ENCODE measurements around the gene SRBD1. TPM values are rescaled to one million over a fixed set of nuclear protein-coding genes. Genes with fewer than 3 reads are reported as not detected.

The SRBD1 gene
- total and polyA plus RNA-seq, 2 experiments from 2014 or later: 27.4 to 46.3 TPM

GRCh38 chr2:45340318-45340717, 270.7 kb downstream of the SRBD1 start:
- Histone ChIP-seq H3K27me3 (ENCODE audit: insufficient read depth) (no peaks in the 10 kb centered on the region), H3K4me3 (no peak overlapping the region), H3K79me2 (replicated peaks; ENCODE audit: insufficient read depth) (no peaks in the 10 kb centered on the region), H4K20me1 (replicated peaks; ENCODE audit: insufficient read depth) (no peaks in the 10 kb centered on the region), H3K9me2 (ENCODE audit: insufficient read depth) (peaks cover 25% of the 10 kb centered on the region), H3K27ac (ENCODE audit: low read depth) (no peak overlapping the region), H2AFZ (no peak overlapping the region), H3K4me1 (ENCODE audit: insufficient read depth) (no peaks in the 10 kb centered on the region), H3F3A (replicated peaks; ENCODE audit: low read depth) (no peaks in the 10 kb centered on the region), H3K36me3 (ENCODE audit: insufficient read depth) (no peaks in the 10 kb centered on the region; the same call in 1 of the 2 replicates), H3K4me2 (no peak overlapping the region)
- H3K9me3 Mint-ChIP-seq: no peaks in the 10 kb centered on the region
- no peaks in the 10 kb centered on the region; the same call in 2 of the 3 replicates for H3K36me3 Mint-ChIP-seq (ENCODE audit: low read depth)
- H3K27me3 Mint-ChIP-seq (ENCODE audit: insufficient read depth, low read depth, poor library complexity): peaks cover 2% of the 10 kb centered on the region
- no peak overlapping the region for H3K4me3 Mint-ChIP-seq
- H3K4me1 Mint-ChIP-seq: peaks cover 5% of the 10 kb centered on the region
- TF ChIP-seq ZNF331 (CRISPR knock-in tag; IDR thresholded peaks at IDR 0.05; ENCODE audit: low read depth): no peak
- TF ChIP-seq CTCF (conservative IDR thresholded peaks at IDR 0.05; ENCODE audit: low read depth in 2 of 2): no peak
- ATAC-seq (no peak), DNase-seq (ENCODE audit: low spot score) (no peak)
- H3K27ac Mint-ChIP-seq: no peak overlapping the region

- Histone ChIP-seq H4K20me1 (replicated peaks; ENCODE audit: insufficient read depth) (no peaks in the 10 kb centered on the region), H2AFZ (no peak overlapping the region), H3K4me3 (no peak overlapping the region), H3K79me2 (replicated peaks; ENCODE audit: insufficient read depth) (no peaks in the 10 kb centered on the region), H3K27ac (ENCODE audit: low read depth) (no peak overlapping the region), H3K36me3 (ENCODE audit: insufficient read depth) (no peaks in the 10 kb centered on the region; the same call in 1 of the 2 replicates), H3K4me1 (ENCODE audit: insufficient read depth) (no peaks in the 10 kb centered on the region), H3K4me2 (no peak overlapping the region), H3F3A (replicated peaks; ENCODE audit: low read depth) (no peaks in the 10 kb centered on the region), H3K27me3 (ENCODE audit: insufficient read depth) (no peaks in the 10 kb centered on the region), H3K9me2 (ENCODE audit: insufficient read depth) (peaks cover 25% of the 10 kb centered on the region)
- no peaks in the 10 kb centered on the region for H3K27me3 Mint-ChIP-seq (ENCODE audit: insufficient read depth, low read depth, poor library complexity)
- peaks cover 4% of the 10 kb centered on the region for H3K4me1 Mint-ChIP-seq
- DNase-seq (ENCODE audit: low spot score) (no peak), ATAC-seq (no peak)
- no peak overlapping the region for H3K27ac Mint-ChIP-seq
- no peaks in the 10 kb centered on the region; the same call in 2 of the 3 replicates for H3K36me3 Mint-ChIP-seq (ENCODE audit: low read depth)
- no peak for TF ChIP-seq ZNF114 (CRISPR knock-in tag; IDR thresholded peaks at IDR 0.05)
- TF ChIP-seq ZNF462 (CRISPR knock-in tag; IDR thresholded peaks at IDR 0.05): no peak
- no peak for TF ChIP-seq REST (IDR thresholded peaks at IDR 0.05; ENCODE audit: unreplicated experiment)
- no peak for TF ChIP-seq NANOG (IDR thresholded peaks at IDR 0.05; ENCODE audit: borderline replicate concordance)
- TF ChIP-seq CTCF (conservative IDR thresholded peaks at IDR 0.05; ENCODE audit: low read depth in 2 of 2): no peak
- TF ChIP-seq CREB1 (CRISPR knock-in tag; IDR thresholded peaks at IDR 0.05; ENCODE audit: low read depth): no peak
- no peak overlapping the region for H3K4me3 Mint-ChIP-seq
- H3K9me3 Mint-ChIP-seq: no peaks in the 10 kb centered on the region
Observed at GRCh38 chr2:45339253-45339652, 271.8 kb downstream of the SRBD1 start.
